Stomach (tissue), 9 donors: ENCODE data around the gene NR2F2. TPM values are rescaled to one million over a fixed set of nuclear protein-coding genes. Genes with fewer than 3 reads are reported as not detected.

Experiments used
- DNase-seq, 2 donors: peaks; one replicate each; pipeline versions ENCODE4 v3.0.0 to v3.0.0-alpha.2; 2013 to 2019
- H3K27ac ChIP-seq, 5 donors: fragments of 200-600 bp in 4 of 5; sonication (generic) in 4 of 5; one replicate each; pipeline ENCODE4 v1.5.1; 2013 to 2019; ENCODE audit warnings: mild to moderate bottlenecking in 1 of 5, moderate library complexity in 1 of 5
- H3K27me3 ChIP-seq, 3 donors: fragments of 200-600 bp; sonication (generic); one replicate each; pipeline ENCODE4 v1.5.1; 2017 to 2019; ENCODE audit warnings: mixed run types in 1 of 3
- H3K36me3 ChIP-seq, 4 donors: fragments of 200-600 bp; sonication (generic); 1 replicate in 3 of 4; 2 replicates in 1 of 4; pipeline ENCODE4 v1.5.1; 2016 to 2019
- H3K4me1 ChIP-seq, 4 donors: fragments of 200-600 bp; sonication (generic); one replicate each; pipeline ENCODE4 v1.5.1; 2016 to 2019
- H3K4me3 ChIP-seq, 4 donors: fragments of 200-600 bp; sonication (generic) in 3 of 4; one replicate each; pipeline ENCODE4 v1.5.1; 2016 to 2019; ENCODE audit warnings: mild to moderate bottlenecking in 1 of 4
- H3K9me3 ChIP-seq, 4 donors: fragments of 200-600 bp; sonication (generic); one replicate each; pipeline ENCODE4 v1.5.1; 2016 to 2019
- EP300 ChIP-seq: sonication (generic); formaldehyde crosslinking; IDR thresholded peaks from one replicate; pipeline ENCODE4 v1.6.1; 2017; ENCODE audit warnings: antibody characterized with exemption
- POLR2A ChIP-seq, 4 donors: fragments of 450-650 bp; IDR thresholded peaks; one replicate each; pipeline ENCODE4 v1.6.1; 2016; ENCODE audit warnings: antibody characterized with exemption in 4 of 4, control low read depth in 2 of 4, mild to moderate bottlenecking in 1 of 4, moderate library complexity in 1 of 4
- POLR2AphosphoS5 ChIP-seq, 3 donors: sonication (generic); formaldehyde crosslinking; IDR thresholded peaks; one replicate each; pipeline ENCODE4 v1.6.1; 2016; ENCODE audit warnings: antibody characterized with exemption in 3 of 3
- WGBS, 5 donors: extraction: QIAGEN DNeasy Blood & Tissue Kit in 3 of 5; methylation state at CpG; one replicate each; pipeline versions ENCODE4 v1.1.5 to v1.1.7; 2013 to 2018; 5-methylcytosine and 5-hydroxymethylcytosine counted together
- intact Hi-C: fragments of 100-400 bp; cut with DNase I; formaldehyde crosslinking; loops from one replicate; pipeline ENCODE4 v1.15.1; 2023; ENCODE audit warnings: low total_unique reads
- polyA plus RNA-seq, 3 donors: library from polyadenylated mRNA; stranded (reverse); fragments of 200-250 nt; gene quantifications; one replicate each; pipeline ENCODE4 v1.2.3, GENCODE V29; 2013
- total RNA-seq, 5 donors: library from RNA; depleted of rRNA; stranded (reverse); fragments of >200 nt; gene quantifications; one replicate each; pipeline versions ENCODE4 v1.1.0 to v1.2.3, GENCODE V29; 2014 to 2016
- TF ChIP-seq, protein P1 (sequence below), 7 experiments: fragments of 450-650 bp in 4 of 7; fragments of 200-600 bp in 3 of 7; sonication (generic) in 3 of 7; IDR thresholded peaks; one replicate each; pipeline ENCODE4 v1.5.1; 2016 to 2019; ENCODE audit warnings: antibody characterized with exemption in 7 of 7, control low read depth in 2 of 7, mild to moderate bottlenecking in 1 of 7
- donor health status: healthy with polysubstance abuse.
- donor health status: Bipolar disorder and iron deficiency.
- donor health status: healthy.

Gene NR2F2
- total and polyA plus RNA-seq, 8 donors = 30.9 to 96.2 (median 43.5) TPM

DNA sequence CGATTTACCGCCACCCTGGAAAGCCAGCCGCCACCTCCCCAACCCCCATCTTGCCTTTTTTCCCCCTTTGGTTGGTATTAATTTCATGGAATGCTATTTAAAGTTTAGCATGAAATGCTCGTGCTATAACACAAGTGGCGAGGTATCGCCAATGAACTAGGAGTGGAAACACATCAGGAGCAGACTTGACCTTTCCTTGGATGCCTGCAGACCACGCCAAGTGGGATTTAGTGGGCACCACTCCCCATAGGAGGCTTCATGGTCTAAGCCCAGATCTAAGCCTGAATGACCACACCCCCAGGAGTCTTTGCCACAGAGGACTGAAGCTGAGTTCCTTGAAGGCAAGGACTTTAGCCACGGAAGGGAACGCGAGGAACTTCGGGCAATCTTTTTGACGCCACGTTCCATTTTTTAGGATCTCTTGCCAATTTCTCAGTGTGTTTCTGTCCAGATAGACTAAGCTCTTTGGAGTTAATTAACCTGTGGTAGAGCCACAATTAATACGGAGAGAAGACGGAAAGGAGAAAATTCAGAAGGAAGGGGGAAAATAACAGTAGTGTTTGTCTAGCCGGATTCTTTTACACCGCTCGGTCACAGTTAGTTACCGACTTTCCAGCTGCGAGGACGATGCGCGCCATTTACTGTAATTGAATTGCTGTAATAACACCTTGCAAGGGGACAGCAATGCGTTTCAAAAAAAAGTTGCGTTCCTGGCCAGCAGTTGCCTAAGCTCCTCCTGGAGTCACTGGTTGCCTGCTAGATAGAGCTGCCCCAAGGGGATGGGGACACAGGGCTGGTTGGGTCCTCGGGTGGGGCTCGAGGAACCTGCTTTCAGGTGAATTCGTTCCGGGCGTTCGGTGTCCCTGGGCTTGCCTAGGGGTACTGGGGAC, 37.1 kb downstream of the NR2F2 start:
- peak overlapping the region in 4 of 5 donors; percentile 0 to 97 (median 52) for H3K27ac ChIP-seq
- H3K36me3 ChIP-seq = no peaks in the 10 kb centered on the region
- TF ChIP-seq POLR2A (IDR thresholded peaks at IDR 0.05) (no peak), EP300 (no peak), POLR2AphosphoS5 (IDR thresholded peaks at IDR 0.05) (no peak)
- TF ChIP-seq, protein P1, sequence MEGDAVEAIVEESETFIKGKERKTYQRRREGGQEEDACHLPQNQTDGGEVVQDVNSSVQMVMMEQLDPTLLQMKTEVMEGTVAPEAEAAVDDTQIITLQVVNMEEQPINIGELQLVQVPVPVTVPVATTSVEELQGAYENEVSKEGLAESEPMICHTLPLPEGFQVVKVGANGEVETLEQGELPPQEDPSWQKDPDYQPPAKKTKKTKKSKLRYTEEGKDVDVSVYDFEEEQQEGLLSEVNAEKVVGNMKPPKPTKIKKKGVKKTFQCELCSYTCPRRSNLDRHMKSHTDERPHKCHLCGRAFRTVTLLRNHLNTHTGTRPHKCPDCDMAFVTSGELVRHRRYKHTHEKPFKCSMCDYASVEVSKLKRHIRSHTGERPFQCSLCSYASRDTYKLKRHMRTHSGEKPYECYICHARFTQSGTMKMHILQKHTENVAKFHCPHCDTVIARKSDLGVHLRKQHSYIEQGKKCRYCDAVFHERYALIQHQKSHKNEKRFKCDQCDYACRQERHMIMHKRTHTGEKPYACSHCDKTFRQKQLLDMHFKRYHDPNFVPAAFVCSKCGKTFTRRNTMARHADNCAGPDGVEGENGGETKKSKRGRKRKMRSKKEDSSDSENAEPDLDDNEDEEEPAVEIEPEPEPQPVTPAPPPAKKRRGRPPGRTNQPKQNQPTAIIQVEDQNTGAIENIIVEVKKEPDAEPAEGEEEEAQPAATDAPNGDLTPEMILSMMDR (IDR thresholded peaks at IDR 0.05) = no peak
- WGBS, 5 donors = 54 to 76% (median 65%) methylated on average over 31 of the region's 31 CpGs
- intact Hi-C loops = no loop called here
- peaks cover 0 to 59% (median 10%) of the 10 kb centered on the region in 3 donors for H3K27me3 ChIP-seq
- H3K4me3 ChIP-seq = peak overlapping the region; percentile 15 to 27 (median 20)
- no peaks in the 10 kb centered on the region for H3K9me3 ChIP-seq
- H3K4me1 ChIP-seq = peaks cover 0 to 58% (median 30%) of the 10 kb centered on the region in 4 donors
- no peak for DNase-seq

DNA sequence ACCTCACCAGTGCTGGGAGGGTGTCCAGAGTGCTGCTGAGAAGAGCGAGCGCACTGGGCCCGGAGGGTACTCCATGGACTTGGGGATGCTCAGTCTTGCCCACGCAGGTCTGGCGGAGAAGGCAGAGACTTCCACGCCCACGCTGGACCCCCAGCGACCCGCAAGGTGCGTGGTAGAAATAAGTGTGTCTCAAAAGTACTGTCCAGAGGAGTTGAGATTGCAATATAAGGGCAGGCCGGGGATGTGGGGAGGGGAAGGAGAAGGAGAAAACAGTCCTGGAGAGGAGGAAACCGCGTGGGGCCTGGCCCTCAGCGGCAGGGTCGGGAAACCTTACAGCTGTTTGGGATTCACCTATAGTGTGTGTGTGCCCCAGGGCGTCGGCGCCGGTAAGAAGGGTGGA, 38.9 kb downstream of the NR2F2 start:
- Histone ChIP-seq H3K27me3 (peaks cover 0 to 49% (median 10%) of the 10 kb centered on the region in 3 donors), H3K36me3 (no peaks in the 10 kb centered on the region), H3K4me1 (peaks cover 0 to 48% (median 25%) of the 10 kb centered on the region in 4 donors), H3K27ac (no peak overlapping the region), H3K4me3 (no peak overlapping the region), H3K9me3 (no peaks in the 10 kb centered on the region)
- intact Hi-C loops = no loop called here
- TF ChIP-seq EP300 (no peak), POLR2AphosphoS5 (IDR thresholded peaks at IDR 0.05) (no peak), POLR2A (IDR thresholded peaks at IDR 0.05) (no peak)
- TF ChIP-seq, protein P1 (IDR thresholded peaks at IDR 0.05) = no peak
- no peak for DNase-seq
- 77 to 89% (median 84%) methylated on average over 19 of the region's 19 CpGs for WGBS, 5 donors

DNA sequence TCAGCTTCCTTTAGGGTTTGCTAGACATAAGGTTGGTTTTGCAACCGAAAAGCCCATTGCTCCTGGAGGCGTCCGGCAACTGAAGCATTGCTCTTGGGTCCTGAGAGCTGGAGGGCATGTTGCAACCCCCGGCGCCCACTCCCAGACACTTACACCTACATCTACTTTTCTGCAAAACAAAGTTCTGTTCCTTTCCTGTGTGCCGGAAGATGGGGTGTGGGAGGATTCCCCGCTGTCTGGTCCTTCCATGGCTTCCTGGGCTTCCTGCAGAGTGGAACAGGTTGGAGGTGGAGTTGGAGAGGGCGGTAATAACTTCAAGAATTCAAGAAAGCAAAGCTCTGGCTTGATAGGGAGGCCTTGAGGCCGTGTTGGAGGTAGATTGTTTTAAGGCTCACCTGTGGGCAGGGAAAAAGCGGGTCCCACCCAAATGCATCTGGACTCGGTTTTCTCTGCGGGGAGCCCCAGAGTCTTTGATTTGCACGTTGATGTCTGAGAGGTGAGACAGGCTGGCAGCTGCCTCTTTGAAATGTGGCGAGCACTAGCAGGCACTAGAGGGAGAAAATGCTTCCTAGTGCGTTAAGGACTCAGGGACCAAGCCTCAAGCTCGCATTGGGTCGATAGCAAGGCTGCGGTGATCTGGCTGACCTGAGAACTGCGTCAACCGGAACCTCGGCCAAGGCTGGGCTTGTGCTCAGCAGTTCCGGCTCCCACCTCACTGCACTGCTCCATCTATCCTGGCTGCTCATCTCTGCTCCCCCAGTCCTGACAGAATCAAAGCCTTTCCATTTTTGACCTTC, 39.5 kb downstream of the NR2F2 start:
- no peak overlapping the region for H3K27ac ChIP-seq
- intact Hi-C loops = no loop called here
- H3K4me1 ChIP-seq = peaks cover 0 to 45% (median 24%) of the 10 kb centered on the region in 4 donors
- peak in 1 of 2 donors; percentile 30 for DNase-seq
- H3K36me3 ChIP-seq = no peaks in the 10 kb centered on the region
- H3K27me3 ChIP-seq = peaks cover 0 to 49% (median 10%) of the 10 kb centered on the region in 3 donors
- no peaks in the 10 kb centered on the region for H3K9me3 ChIP-seq
- TF ChIP-seq POLR2A (IDR thresholded peaks at IDR 0.05) = no peak
- TF ChIP-seq, protein P1 (IDR thresholded peaks at IDR 0.05) = no peak
- TF ChIP-seq POLR2AphosphoS5 (IDR thresholded peaks at IDR 0.05) = no peak
- no peak for TF ChIP-seq EP300
- no peak overlapping the region for H3K4me3 ChIP-seq
- 58 to 75% (median 61%) methylated on average over 22 of the region's 22 CpGs for WGBS, 5 donors

DNA sequence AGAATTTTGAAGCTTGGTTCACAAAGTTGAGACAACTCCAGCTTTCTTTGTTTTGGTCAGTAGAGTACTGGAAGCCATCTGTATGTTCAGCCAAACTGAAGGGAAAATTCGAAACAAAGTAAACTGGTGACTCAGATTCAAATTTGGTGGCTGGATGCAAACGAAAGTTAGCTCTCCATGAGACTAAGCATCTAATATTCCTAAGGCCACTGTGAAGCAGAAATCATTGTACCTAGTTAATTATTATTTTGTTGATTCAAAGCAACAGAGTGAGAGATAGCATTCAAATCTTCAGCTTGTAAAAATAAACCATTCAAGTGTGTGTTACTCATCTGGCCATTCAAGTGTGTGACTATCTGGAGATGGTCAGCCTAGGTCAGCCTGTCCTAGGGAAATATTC, 42.1 kb downstream of the NR2F2 start:
- Histone ChIP-seq H3K9me3 (no peaks in the 10 kb centered on the region), H3K36me3 (no peaks in the 10 kb centered on the region), H3K27ac (no peak overlapping the region), H3K4me3 (no peak overlapping the region), H3K4me1 (peaks cover 0 to 39% (median 12%) of the 10 kb centered on the region in 4 donors), H3K27me3 (peaks cover 0 to 23% (median 6%) of the 10 kb centered on the region in 3 donors)
- TF ChIP-seq, protein P1 (IDR thresholded peaks at IDR 0.05) = no peak
- TF ChIP-seq POLR2A (IDR thresholded peaks at IDR 0.05) (no peak), EP300 (no peak), POLR2AphosphoS5 (IDR thresholded peaks at IDR 0.05) (no peak)
- intact Hi-C loops = no loop called here
- 48 to 58% (median 50%) methylated on average over 2 of the region's 2 CpGs for whole genome bisulfite sequencing, 5 donors
- no peak for DNase-seq
